ENCODE measurements around the gene PPOX.

PPOX gene

GRCh38 chr1:161153682-161154337 lies 12.4 kb upstream of the PPOX start, which contains the start of gene UFC1:
TSS of gene UFC1 (plus strand) at chr1:161153978. CDS start at chr1:161153998, 20 bp downstream.
- DNase-seq = peak; percentile 87

DNA sequence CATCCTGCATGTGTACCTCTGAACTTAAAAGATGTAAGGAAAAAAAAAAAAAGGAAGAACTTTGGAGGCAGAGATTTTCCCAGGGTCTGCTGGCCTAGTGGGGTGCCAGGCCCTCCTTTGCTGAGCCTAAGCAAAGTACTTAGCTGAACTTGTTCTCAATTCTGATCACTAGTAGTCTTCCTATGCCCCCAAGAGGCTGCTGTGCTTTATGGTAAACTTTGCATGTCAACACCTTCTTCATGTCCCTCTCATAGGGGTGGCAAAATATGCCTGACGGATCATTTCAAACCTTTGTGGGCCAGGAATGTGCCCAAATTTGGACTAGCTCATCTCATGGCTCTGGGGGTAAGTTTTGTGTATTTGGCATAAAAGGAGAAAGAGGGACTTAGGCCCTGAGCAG lies 8.4 kb upstream of the PPOX start:
- DNase-seq = no peak

DNA sequence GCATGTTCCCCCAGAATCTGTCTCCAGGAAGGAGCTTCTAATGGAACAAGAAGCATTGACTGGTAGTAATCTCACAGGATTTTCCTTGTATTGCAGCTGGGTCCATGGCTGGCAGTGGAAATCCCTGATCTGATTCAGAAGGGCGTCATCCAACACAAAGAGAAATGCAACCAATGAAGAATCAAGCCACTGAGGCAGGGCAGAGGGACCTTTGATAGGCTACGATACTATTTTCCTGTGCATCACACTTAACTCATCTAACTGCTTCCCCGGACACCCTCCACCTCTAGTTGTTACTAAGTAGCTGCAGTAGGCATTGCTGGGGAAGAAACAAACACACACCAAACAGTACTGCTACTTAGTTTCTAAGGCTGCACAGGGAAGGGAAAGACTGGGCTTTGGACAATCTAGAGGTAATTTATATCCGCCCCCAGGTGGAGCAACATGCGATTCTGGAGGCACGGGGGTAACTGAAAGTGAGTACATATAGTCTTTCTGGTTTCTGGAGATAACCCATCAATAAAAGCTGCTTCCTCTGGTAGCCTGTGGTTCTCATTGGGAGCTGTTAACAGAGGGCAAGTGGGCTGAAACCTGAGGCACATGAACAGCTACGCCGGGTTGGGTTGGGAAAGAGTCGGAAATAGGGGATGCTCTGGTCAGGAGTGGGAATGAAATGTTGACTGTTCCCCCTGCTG lies 7.8 kb upstream of the PPOX start:
- no peak for DNase-seq

DNA sequence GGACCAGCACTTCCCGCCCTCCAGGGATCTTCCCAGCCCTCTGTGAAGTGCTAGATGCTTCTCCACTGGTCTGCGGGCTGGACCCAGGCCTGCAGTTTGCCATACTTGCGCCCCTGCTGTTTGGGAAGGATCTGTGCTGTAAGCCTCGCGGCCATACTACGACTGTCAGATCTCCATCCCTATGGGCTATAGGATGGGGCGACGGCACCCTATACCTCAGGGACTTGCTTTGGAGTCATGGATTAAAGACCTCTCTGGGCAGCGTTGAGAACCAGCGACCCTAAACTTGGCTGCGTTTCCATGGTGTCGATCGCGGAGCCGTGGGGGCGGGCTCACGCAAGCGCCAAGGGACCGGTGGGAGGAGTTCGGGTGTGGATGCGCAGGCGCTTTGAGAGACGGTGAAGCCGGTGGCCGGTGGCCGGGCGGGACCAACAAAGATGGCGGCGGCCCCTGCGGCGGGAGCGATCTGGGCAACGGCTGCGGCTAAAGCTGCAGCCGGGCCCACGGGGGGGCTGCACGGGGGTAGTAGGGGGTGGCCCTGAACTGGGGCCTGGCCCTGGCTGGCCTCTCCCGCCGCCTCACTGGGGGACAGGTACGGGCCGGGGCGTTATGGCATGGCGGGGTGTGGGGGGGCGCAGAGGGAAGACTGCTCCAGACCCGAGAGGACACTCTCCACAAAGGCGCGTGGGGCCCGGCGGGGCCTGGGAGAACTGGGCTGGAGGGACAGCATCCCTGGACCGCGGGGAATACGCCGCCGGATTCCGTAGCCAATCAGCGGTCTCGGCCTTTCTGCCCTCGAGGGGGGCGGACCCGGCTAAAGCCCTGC lies 6.9 kb upstream of the PPOX start, which contains the start of gene USP21:
Gene USP21, plus strand, starts transcription at position 414 of the 826 bp plus-strand sequence. CDS start 1,141 bp downstream, outside the sequence.
- DNase-seq = peak; percentile 85

GRCh38 chr1:161159913-161160243 lies 6.3 kb upstream of the PPOX start:
- DNase-seq = no peak

GRCh38 chr1:161160671-161161145 lies 5.5 kb upstream of the PPOX start:
- no peak for DNase-seq

DNA sequence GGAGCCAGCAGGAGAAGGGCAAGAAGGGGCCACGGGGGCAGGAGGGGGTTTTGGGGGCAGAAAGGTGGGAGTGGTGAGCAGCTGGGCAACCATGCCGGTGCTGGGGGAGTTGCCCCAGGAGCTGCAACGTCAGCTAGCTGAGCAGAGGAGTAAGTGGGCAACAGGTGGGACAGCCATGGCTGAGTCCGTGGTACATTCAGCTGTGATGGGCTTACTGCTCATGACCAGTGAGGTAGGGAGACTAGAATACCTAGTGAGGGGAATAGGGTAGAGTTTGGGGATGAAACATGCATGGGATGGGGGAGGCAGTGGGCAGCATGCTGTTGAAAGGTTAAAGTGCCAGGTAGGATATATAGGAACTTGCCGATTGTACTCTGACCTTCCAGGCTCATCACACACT lies 4.6 kb upstream of the PPOX start:
- DNase-seq = no peak

DNA sequence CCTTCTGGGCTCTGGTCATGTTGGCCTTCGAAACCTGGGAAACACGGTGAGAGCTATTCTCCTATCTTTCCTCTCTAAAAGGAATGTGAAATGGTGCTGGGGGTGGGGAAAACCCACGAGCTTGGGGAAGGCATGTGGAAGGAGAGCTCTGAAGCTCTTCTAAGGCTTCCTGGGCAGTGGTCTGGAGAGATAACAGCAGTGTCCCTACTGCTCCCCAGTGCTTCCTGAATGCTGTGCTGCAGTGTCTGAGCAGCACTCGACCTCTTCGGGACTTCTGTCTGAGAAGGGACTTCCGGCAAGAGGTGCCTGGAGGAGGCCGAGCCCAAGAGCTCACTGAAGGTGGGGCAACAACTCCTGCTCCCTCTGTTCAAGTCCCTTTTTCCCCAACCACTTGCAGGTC lies 4.2 kb upstream of the PPOX start:
- no peak for DNase-seq

DNA sequence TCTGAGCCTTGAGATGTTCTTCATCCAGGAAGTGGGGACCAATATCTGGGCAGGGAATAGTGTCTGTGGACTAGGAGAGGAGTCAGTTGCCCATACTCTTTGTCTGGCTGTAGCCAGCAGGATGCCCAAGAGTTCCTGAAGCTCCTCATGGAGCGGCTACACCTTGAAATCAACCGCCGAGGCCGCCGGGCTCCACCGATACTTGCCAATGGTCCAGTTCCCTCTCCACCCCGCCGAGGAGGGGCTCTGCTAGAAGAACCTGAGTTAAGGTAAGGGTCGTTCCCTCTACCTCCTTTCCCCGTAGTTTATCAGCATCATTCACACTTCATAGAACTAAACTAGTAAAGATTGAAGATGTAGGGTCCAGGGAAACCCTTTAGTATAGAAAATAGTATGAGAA lies 3.4 kb upstream of the PPOX start:
- no peak for DNase-seq

GRCh38 chr1:161163793-161164192 lies 2.4 kb upstream of the PPOX start:
- no peak for DNase-seq

DNA sequence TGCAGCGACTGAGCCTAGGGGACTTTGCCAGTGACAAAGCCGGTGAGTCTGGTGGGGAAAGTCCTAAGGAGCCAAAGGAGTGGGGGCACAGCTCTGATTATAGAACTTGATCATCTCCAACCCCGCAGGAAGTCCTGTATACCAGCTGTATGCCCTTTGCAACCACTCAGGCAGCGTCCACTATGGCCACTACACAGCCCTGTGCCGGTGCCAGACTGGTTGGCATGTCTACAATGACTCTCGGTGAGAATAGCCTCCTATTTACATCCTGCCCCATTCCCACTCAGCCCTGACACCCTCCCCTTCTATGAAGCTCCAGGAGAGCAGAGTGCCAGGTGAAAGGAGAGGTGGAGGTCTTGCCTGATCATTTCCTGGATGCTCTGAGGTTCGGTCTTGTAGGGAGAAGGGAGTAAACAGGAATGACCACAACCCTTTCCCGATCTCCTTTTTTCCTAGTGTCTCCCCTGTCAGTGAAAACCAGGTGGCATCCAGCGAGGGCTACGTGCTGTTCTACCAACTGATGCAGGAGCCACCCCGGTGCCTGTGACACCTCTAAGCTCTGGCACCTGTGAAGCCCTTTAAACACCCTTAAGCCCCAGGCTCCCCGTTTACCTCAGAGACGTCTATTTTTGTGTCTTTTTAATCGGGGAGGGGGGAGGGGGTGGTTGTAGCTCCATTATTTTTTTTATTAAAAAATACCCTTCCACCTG lies 1.2 kb upstream of the PPOX start:
- no peak for DNase-seq

DNA sequence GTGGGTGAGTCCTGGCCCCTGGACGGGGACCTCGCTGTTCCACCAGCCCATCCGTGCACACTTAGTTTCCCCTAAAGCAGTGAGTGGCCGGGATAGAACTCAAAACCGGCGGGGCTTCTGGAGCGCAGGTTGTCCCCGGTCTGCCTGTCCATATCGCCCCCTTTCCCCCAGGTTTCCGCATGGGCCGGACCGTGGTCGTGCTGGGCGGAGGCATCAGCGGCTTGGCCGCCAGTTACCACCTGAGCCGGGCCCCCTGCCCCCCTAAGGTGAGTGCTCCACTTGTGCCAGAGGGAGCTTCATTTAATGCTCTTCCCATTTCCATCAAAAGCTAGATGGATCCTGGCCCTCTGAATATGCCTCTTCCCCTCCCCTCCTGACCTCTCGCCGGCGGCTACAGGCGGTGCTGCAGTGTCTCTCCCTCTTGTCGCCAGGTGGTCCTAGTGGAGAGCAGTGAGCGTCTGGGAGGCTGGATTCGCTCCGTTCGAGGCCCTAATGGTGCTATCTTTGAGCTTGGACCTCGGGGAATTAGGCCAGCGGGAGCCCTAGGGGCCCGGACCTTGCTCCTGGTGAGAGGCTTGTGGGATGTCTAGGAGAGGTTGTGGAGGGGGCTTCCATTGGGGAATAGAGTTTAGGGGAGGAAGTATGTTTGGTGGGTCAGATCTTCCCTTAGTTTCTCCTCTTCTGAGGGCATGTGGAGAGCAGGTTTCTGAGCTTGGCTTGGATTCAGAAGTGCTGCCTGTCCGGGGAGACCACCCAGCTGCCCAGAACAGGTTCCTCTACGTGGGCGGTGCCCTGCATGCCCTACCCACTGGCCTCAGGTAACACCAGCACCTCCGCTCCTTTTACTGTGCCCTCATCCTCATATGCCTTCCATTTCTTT lies 683 bp downstream of the PPOX start:
- peak; percentile 19 for DNase-seq

DNA sequence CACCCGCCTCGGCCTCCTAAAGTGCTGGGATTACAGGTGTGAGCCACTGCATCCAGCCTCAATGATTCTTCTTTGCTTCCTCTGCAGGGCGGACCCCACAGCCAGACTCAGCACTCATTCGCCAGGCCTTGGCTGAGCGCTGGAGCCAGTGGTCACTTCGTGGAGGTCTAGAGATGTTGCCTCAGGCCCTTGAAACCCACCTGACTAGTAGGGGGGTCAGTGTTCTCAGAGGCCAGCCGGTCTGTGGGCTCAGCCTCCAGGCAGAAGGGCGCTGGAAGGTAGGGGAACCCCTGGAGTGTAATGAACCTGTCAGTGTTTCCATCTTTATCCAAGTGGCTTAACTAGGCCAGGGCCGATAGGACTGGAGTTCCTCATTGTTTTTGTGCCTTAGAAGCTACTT lies 2.7 kb downstream of the PPOX start:
- DNase-seq = no peak

DNA sequence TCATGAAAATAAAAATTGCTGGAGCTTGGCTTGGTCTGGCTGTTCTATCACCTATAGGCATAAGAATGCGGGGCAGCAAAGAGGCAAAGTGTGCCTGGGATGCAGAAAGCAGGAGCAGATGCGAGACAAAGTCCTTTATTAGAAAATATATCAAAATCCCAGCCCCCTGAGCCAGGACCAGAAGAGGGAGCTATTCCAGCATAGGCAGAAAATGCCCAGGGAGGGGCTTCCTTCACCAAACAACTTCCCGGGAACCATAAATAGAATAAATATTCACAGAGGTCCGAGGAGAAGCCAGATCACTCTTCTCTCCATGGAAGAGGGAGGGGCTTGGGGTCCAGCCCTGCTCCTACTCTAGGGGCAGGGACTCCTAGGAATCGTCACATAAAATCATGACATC lies 5.0 kb downstream of the PPOX start:
- no peak for DNase-seq

- DNase-seq = no peak
These were observed 5.5 kb downstream of the PPOX start for GRCh38 chr1:161171696-161172095.

DNA sequence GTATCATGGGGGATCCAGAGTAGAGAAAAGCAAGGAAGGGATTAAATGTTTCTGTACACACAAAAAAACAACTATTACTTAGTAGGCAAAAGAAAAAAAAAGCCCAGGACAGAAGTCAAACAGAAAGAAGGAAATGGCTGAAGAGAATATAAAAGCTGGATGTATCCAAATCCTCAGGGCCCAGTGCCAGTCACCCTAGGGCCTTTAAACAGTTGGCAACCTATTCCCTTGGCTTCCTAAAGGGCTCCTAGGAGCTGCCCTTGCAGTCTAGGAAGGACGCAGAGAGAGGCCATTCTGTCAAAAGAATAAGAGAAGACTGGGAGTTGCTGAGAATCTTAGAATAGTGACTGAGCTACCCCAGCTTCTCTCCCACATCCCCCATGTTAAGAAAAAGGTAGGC lies 6.1 kb downstream of the PPOX start:
- DNase-seq = no peak

DNA sequence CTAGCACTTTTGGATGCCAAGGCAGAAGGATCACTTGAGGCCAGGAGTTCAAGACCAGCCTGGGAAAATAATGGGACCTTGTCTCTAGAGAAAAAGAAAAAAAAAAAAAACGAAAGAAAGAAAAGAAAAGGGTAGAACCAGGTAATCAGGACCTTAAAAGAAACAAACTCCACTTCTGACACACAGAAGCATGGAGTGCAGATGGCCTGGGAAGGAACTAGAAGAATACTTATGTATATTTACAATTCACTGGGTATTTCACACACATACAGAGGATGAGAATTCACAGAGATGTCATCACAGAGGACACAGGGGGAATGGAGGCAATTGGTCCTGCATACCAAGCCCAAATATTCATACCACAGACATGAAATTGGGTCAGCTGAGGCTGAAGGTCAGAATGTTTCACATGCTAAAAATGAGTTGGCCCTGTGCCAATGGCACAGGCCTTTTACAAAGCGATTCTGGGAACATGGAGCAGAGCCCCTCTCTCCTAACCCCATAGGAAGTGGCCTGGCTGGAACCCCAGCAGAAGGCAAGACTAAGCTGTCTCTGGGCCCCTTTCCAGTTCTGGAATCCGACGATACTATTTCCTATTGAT lies 6.7 kb downstream of the PPOX start:
- DNase-seq = no peak

DNA sequence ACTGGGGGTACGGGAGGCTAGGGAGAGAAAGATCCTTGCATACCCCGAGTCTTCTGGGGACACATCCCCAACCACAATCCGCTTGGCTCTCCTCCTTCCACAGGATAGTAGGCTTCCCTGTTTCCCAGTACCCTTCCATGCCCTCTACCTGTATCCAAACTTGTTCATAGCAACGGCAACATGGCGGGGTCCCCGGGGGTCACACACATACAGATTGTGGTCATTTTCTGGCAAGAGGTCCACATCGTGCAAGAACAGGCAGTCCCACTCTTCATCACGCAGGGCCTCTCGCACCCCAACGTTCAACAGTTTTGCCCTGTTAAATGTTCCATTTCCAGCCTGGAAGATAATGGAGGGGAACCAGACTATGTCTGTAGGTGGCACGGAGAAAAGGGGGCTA lies 7.5 kb downstream of the PPOX start:
- DNase-seq = no peak

- DNase-seq = no peak
These were observed 8.7 kb downstream of the PPOX start for GRCh38 chr1:161174911-161175310.

DNA sequence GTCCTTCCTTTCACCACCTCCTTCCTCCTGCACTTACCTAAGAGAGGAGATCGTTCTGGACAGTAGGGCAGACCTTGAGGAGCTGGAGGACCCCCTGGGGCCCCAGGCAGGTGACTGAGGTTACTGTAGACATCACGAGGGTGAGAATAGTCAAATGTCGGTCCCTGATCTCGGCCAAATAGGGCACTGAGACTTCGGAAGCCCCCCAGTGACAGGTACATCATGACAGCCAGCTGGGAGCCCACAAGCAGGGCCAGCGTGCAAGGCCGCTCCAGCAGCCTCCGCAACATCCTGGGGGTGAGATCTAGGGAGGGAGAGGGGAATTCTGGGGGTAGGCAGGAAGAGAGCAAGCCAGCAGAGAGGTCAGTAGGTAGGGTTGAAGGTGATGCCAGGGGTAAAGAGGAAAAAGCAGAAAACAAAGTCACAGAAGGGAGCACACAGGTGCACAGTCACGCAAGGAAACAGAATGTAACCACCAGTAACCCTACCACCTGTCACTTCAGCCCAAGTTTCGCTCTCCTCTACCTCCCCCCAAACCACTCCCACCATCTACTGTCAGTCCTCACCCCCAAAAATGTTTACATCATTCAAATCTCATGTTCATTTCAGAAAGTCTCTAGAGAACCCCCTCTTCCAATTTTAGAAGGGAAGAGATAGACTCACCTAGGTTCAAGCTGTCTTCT lies 9.7 kb downstream of the PPOX start:
- DNase-seq = no peak

All from NCI-H510A treated with DMSO at 0.1 percent for 48 hours (cell line).